Aortic smooth muscle cell (primary cell): Measurements from ENCODE around the gene CYB561D1. TPM values are rescaled to one million over a fixed set of nuclear protein-coding genes. Genes with fewer than 3 reads are reported as not detected.

ENCODE experiments used
- total RNA-seq: library from RNA; depleted of rRNA; stranded (reverse); fragments of >200 nt; gene quantifications from 2 replicates; pipeline ENCODE4 v1.2.3, GENCODE V29; 2014

CYB561D1 gene
- 4.8 and 5.7 TPM in 2 replicates for total RNA-seq

DNA sequence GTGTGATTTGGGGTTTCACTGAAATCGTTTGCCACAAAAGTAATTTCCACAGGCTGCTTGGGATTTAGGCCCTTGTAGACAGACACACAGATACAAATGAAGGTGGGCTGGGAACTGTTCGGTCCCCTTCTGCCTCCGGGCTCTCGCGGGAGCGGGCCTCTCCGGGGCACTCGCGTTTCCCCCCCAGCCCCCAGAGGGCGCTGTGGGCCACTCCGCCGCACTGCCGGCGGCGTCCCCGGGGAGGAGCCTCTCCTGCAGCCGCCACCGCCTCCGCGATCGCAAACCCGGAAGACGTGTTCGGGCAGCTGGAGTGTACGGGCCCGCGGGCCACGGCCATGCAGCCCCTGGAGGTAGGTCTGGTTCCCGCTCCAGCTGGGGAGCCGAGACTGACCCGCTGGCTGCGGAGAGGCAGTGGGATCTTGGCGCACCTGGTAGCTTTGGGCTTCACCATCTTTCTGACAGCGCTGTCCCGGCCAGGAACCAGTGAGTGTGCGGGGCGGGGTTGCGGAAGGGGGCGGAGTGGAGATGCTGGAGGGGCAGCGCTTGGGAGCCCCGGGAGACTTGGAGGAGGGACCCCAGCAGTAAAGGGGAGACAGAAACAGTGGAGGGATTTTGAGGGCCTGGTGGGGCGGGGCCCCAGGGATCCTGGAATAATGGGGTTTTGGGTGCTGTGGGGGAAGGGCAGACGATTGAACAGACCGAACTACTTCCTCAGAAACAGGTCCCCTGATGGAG, at the start of gene CYB561D1:
Gene CYB561D1, plus strand, starts transcription at position 290 of the 735 bp plus-strand sequence. Its CDS starts 46 bp downstream, at position 336.

GRCh38 chr1:109466452-109467300, 27.2 kb upstream of the CYB561D1 start, which contains the start of gene SYPL2:
TSS of gene SYPL2 (plus strand) at chr1:109466546. CDS start at chr1:109466844, 298 bp downstream.

DNA sequence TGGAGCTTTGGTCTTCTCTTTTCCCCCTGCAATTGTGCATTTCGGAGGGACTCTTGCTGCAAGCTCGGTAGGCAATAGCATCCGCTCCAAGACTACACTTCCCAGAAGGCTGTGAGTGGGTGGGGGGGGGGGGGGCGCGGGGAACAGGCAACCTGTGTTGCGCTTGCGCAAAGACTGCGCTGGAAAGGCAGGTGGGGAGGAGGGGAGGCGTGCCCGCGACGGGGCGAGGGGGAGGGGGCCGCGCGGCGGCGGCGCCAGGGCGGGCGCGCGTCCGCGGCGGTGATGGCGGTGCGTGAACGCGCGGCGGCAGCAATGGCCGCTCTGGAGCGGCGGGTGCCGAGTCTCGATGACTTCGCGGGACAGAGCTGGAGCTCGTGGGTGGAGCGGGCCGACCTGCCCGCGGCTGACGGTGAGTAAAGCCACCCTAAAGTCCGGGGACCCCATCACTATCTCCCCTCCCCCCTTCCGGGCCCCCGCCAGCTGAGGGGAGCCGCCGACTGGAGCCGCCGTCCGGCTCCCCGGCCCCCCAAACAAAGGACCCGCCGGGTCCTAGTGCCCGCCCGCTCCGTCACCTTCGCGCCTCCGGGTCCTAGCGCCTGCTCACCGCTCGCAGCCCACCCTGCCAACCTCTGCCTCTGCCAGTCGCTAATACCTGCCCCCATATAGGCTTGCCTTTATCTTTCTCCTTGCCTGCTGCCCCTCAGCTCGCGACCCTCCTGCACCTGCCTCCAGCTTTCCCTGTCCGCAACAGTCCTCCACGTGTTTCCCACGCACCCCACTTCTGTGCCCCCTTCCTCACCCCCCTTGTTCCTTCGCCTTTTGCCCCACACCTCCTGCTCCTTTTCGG, 10.0 kb upstream of the CYB561D1 start, which contains the start of gene ATXN7L2:
Gene ATXN7L2, plus strand, starts transcription at position 234 of the 847 bp plus-strand sequence. Its CDS starts 49 bp downstream, at position 283.

DNA sequence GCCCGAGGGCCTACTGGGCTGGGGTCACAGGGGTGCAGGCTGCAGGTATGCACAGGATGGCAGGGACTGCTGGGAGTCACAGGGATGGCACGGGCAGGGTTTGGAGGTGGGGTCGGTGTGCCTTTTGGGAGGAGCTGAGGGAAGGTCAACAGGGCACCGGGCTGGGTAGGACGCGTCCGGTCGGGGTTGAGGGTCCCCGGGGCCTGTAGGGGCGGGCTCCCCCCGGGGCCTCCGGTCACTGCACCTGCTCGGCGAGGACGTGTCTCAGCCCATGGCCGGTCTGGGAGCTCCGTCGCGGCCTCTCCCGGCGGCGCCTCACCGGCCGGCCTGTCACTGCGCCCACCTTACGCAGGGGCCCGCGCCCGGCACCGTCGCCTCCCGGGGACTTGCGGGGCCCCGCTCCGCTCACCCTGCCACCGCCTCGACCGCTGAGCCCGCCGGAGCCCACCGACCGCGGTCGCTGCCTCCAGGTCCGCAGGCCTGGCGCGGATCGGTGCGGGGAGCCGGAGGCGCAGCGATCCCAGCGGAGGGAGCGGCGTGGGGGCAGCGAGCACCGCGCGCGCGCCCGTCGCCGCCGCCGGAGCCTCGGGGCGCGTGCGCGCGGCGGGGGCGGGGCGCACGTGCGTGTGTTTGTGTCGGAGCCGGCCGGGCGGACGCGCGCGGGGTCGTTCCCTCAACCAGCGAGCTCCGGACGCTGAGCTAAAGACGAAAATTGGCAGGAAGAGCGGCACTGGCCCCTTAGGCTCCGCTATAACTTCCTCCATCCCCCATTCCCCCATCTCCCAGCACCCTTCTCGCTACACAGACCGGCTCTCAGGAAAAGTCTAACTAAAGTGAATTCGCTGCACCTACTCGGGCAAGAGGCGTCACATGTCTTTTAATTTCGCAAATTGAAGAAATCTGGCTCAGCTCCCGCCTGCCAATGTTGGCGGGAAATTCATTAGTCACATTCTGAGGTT, 15.6 kb downstream of the CYB561D1 start, which contains the start of gene AMIGO1:
Gene AMIGO1, minus strand, starts transcription at position 552 of the 959 bp plus-strand sequence. CDS start 815 bp downstream, outside the sequence.

GRCh38 chr1:109539676-109540075, 45.8 kb downstream of the CYB561D1 start, which contains the start of gene GPR61:
TSS of gene GPR61 (plus strand) at chr1:109539872. CDS start at chr1:109543023, 3,151 bp downstream.

DNA sequence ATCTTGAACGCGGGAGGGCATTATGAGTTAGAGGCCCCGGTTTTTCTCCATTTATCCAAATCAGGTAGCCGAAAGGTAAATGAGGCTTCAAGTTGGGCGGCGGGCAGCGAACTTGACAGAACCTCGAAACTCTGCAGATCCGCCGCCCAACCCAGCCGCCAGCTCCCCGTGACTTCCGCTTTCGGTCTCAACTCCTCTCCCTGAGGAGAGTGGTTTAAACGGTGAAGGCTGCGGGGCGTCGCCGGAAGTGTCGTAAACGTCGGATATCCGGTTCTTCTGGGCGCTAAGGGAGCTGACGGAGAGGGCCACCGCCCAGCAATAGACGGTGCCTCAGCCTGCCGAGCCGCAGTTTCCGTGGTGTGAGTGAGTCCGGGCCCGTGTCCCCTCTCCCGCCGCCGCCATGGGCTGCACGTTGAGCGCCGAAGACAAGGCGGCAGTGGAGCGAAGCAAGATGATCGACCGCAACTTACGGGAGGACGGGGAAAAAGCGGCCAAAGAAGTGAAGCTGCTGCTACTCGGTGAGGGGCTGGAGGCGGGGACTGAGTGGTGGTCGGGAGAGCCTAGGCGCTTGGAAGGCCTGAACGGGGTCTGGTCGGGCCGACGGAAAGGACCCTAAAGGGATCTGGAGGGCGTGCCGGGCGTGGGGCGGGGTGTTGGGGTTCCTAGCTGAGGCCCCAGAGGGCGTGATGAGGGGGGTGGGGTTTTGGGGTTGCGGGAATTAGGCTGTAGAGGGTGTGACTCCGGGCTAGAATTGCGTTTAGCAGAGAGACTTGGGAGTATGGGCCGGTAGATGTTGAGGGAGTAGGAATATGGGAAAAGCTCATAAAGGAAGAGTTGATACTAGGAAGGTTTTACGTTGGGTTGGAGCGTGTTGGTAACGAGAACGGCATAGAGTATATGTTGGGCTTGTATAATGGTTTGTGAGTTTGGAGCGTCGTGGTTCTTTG, 54.7 kb downstream of the CYB561D1 start, which contains the start of gene GNAI3:
Gene GNAI3, plus strand, starts transcription at position 295 of the 947 bp plus-strand sequence. Its CDS starts 106 bp downstream, at position 401.

Other genes with a start within 250 kb of the CYB561D1 start
- 1.1 and 1.5 TPM in 2 replicates for gene CELSR2, start 244.6 kb upstream of the CYB561D1 start, total RNA-seq
- gene PSRC1, start 210.9 kb upstream of the CYB561D1 start, total RNA-seq = 5.2 and 8.6 TPM in 2 replicates
- gene MYBPHL, start 187.1 kb upstream of the CYB561D1 start, total RNA-seq = not detected in 2 replicates
- 15.2 and 21.3 TPM in 2 replicates for gene SORT1, start 96.2 kb upstream of the CYB561D1 start, total RNA-seq
- 46.1 and 47.2 TPM in 2 replicates for gene PSMA5, start 67.6 kb upstream of the CYB561D1 start, total RNA-seq
- 0.13 and 0.62 TPM in 2 replicates for gene SYPL2, start 27.5 kb upstream of the CYB561D1 start, total RNA-seq
- 1.3 and 1.8 TPM in 2 replicates for gene ATXN7L2, start 10.2 kb upstream of the CYB561D1 start, total RNA-seq
- gene AMIGO1, start 15.6 kb downstream of the CYB561D1 start, total RNA-seq = 0.81 and 2.2 TPM in 2 replicates
- gene GPR61, start 45.8 kb downstream of the CYB561D1 start, total RNA-seq = 0.13 and 0.37 TPM in 2 replicates
- gene GNAI3, start 54.5 kb downstream of the CYB561D1 start, total RNA-seq = 15.1 and 17.3 TPM in 2 replicates
- 0.19 and 0.40 TPM in 2 replicates for gene GNAT2, start 125.5 kb downstream of the CYB561D1 start, total RNA-seq
- gene AMPD2, start 125.7 kb downstream of the CYB561D1 start, total RNA-seq = 73.3 and 85.6 TPM in 2 replicates
- gene GSTM4, start 162.0 kb downstream of the CYB561D1 start, total RNA-seq = 12.8 and 18.8 TPM in 2 replicates
- gene GSTM2, start 174.0 kb downstream of the CYB561D1 start, total RNA-seq = 10.7 and 20.9 TPM in 2 replicates
- gene GSTM1, start 193.7 kb downstream of the CYB561D1 start, total RNA-seq = 11.4 TPM in 1 of 2 replicates, not detected in the other
- 0.92 and 2.0 TPM in 2 replicates for gene GSTM5, start 218.2 kb downstream of the CYB561D1 start, total RNA-seq
- 21.3 and 57.2 TPM in 2 replicates for gene GSTM3, start 246.9 kb downstream of the CYB561D1 start, total RNA-seq